Activated naive CD4-positive, alpha-beta T cell treated with anti-CD3 and anti-CD28 coated beads, Interleukin-2, amount 50 U/mL, for 16 hours (primary cell): ENCODE results near the gene TMC6.
"Not testable (repeated sequence)": the region's sequence is repeated elsewhere in the genome, so short reads cannot be mapped to it uniquely, and the experiment has no call there.

Experiments
- DNase-seq: peaks from one replicate; pipeline ENCODE4 v3.0.0-alpha.2; 2020

The TMC6 gene

GRCh38 chr17:78154903-78155811 is 26.6 kb upstream of the TMC6 start:
- DNase-seq, result no peak

- DNase-seq, result no peak
Measured at GRCh38 chr17:78151514-78152008, 23.0 kb upstream of the TMC6 start.

GRCh38 chr17:78148286-78149016 is 19.9 kb upstream of the TMC6 start:
- no peak for DNase-seq

- no peak for DNase-seq
Measured at GRCh38 chr17:78147315-78147998, 18.9 kb upstream of the TMC6 start.

- no peak for DNase-seq
Measured at GRCh38 chr17:78146881-78147280, 18.3 kb upstream of the TMC6 start.

GRCh38 chr17:78146471-78146869 is 17.9 kb upstream of the TMC6 start:
- no peak for DNase-seq

GRCh38 chr17:78144736-78145641 is 16.4 kb upstream of the TMC6 start:
- no peak for DNase-seq

GRCh38 chr17:78144147-78144719 is 15.7 kb upstream of the TMC6 start:
- no peak for DNase-seq

- DNase-seq, result no peak
Measured at GRCh38 chr17:78143214-78144146, 14.9 kb upstream of the TMC6 start.

- no peak for DNase-seq
Measured at GRCh38 chr17:78142119-78142861, 13.7 kb upstream of the TMC6 start.

- no peak for DNase-seq
Measured at GRCh38 chr17:78141437-78142118, 13.0 kb upstream of the TMC6 start.

- peak; percentile 89 for DNase-seq
Measured at GRCh38 chr17:78140169-78141051, 11.9 kb upstream of the TMC6 start.

- not testable (repeated sequence) for DNase-seq
Measured at GRCh38 chr17:78139861-78140168, 11.3 kb upstream of the TMC6 start.

- DNase-seq, result no peak
Measured at GRCh38 chr17:78138204-78139060, 9.9 kb upstream of the TMC6 start.

GRCh38 chr17:78137392-78138203 is 9.0 kb upstream of the TMC6 start:
- DNase-seq, result no peak

GRCh38 chr17:78135858-78136500 is 7.4 kb upstream of the TMC6 start:
- no peak for DNase-seq
